HG02759 (cell line): ENCODE measurements around the gene MACF1.
"Not testable (repeated sequence)": the region's sequence is repeated elsewhere in the genome, so short reads cannot be mapped to it uniquely, and the experiment has no call there.

Experiments
- ATAC-seq: cut with Tn5 transposase; IDR thresholded peaks from one replicate; pipeline ENCODE4 v1.9.1; 2021; ENCODE audit warnings: mild to moderate bottlenecking, moderate library complexity; ENCODE audit not compliant: unreplicated experiment

The MACF1 gene

DNA sequence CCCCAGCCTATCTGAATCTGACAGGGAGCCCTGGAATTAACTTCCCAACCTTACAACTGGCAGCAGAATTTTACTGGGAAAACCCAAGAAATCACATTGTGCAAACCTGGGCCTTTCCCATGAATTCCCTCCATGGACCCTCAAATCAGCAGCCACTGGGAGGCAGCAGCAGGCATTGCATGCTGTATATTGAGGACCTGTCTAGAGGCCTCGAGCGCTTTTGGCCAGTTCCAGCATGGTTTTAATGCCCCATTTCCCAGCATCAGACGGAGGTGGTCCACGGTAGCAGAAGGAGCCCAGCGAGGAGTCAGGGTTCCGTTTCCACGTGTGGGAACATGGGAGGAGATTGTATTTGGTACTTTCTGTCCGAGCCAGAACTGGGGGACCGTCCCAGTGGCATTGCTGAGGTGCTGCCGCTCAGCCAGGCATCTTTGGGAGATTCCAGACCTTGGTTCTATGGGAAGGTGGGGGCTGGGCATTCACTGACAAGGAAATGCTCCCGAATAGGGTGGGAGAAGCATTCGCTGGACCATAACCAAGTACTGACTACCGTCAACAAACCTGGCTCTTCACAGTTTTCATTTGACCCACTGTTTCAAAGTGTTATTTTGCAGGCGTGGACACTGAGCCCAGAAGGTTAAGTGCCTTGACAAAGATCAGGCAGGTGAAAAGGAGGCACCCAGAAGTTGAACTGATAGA is 302.9 kb downstream of the MACF1 start:
- ATAC-seq, result no peak

GRCh38 chr1:39508266-39508665 is 303.8 kb downstream of the MACF1 start:
- no peak for ATAC-seq

- peak; percentile 15 for ATAC-seq
These were observed 304.4 kb downstream of the MACF1 start for GRCh38 chr1:39508857-39509305.

DNA sequence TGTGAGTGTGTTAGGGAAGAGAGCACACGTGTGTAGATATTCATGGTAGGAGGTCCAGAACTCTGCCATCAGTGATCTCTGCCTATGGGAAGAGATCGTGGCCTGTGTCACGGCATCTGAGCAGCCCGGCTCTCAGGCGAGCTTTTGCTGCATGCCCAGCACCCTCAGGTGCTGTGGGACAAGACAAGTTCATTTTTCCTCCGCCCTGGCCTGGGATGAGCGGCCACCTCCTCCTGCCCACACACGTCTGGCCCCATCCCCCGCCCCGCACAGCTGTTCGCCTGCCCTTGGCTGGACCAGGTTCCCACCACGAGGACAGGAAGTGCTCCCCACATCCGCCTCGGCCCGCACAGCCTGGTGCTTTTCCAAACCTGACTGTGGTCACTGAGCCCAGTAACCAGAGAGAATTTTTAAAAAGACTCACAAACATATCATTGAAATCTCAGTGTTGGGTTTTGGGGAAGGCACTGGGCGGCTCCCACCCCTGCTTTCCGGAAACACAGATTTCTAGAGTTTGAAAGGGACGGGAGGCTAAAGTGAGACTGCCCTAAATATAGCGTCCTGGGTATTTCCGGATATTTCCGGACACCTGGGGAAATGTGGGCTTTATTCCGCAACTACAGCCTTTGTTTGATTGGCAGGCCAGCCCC is 305.0 kb downstream of the MACF1 start:
- ATAC-seq, result peak; percentile 56

- ATAC-seq, result not testable (repeated sequence)
These were observed 306.2 kb downstream of the MACF1 start for GRCh38 chr1:39510570-39511186.

- not testable (repeated sequence) for ATAC-seq
These were observed 307.0 kb downstream of the MACF1 start for GRCh38 chr1:39511477-39511876.

DNA sequence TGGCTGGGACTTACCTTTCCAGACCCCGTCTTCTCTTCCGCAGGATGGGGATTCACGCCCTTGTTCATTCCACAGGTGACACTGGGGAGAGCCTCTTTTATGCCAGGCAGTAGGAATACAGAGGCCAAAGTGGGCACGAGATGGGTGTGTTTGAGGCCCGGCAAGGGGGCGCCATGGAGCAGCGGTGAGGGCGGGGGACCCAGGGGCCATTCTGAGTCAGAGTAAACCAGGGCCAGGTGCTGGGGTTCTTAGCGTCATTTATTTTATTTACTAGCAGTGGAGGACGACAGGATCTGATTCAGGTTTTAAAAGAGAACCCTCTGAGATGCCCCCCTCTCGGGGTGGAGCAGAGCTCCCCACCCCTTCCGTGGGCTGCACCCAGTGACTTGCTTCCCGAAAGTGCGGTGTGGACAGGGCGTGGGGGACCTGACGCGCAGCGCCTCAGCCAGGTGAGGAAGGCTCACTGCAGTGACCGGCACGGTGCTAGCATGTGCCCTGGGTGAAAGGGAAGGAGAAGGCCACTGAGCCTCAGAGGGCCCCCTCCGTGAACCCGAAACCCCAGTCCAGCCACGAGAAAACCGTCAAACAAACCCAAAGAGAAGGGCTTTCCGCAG is 307.8 kb downstream of the MACF1 start:
- ATAC-seq, result not testable (repeated sequence)

- not testable (repeated sequence) for ATAC-seq
These were observed 310.2 kb downstream of the MACF1 start for GRCh38 chr1:39514710-39515124.

DNA sequence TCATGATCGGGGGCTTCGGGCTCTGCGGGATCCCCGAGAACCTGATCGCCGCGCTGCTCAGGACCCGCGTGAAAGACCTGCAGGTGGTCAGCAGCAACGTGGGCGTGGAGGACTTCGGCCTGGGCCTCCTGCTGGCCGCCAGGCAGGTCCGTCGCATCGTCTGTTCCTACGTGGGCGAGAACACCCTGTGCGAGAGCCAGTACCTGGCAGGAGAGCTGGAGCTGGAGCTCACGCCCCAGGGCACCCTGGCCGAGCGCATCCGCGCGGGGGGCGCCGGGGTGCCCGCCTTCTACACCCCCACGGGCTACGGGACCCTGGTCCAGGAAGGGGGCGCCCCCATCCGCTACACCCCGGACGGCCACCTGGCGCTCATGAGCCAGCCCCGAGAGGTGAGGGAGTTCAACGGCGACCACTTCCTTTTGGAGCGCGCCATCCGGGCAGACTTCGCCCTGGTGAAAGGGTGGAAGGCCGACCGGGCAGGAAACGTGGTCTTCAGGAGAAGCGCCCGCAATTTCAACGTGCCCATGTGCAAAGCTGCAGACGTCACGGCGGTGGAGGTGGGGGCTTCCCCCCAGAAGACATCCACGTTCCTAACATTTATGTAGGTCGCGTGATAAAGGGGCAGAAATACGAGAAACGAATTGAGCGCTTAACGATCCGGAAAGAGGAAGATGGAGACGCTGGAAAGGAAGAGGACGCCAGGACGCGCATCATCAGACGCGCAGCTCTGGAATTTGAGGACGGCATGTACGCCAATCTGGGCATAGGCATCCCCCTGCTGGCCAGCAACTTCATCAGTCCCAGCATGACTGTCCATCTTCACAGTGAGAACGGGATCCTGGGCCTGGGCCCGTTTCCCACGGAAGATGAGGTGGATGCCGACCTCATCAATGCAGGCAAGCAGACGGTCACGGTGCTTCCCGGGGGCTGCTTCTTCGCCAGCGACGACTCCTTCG is 310.9 kb downstream of the MACF1 start:
- not testable (repeated sequence) for ATAC-seq

DNA sequence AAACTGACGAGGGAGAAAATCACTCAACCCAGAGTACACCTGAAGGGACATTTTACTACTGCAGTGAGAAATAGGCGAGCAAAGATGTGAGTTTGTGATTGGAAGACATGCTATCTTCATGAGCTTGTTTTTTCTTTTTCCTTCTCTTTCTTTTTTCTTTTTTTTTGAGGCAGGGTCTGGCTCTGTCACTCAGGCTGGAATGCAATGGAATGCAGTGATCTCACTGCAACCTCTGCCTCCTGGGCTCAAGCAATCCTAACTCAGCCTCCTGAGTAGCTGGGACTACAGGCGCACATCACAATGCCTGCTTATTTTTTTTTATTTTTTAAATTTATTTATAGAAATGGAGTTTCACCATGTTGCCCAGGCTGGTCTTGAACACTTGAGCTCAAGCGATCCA is 312.3 kb downstream of the MACF1 start:
- ATAC-seq, result not testable (repeated sequence)

- not testable (repeated sequence) for ATAC-seq
These were observed 313.4 kb downstream of the MACF1 start for GRCh38 chr1:39517936-39518335.

- ATAC-seq, result not testable (repeated sequence)
These were observed 314.9 kb downstream of the MACF1 start for GRCh38 chr1:39519376-39519775.

- not testable (repeated sequence) for ATAC-seq
These were observed 317.7 kb downstream of the MACF1 start for GRCh38 chr1:39522221-39522620.

- no peak for ATAC-seq
These were observed 318.4 kb downstream of the MACF1 start for GRCh38 chr1:39522661-39523567.

DNA sequence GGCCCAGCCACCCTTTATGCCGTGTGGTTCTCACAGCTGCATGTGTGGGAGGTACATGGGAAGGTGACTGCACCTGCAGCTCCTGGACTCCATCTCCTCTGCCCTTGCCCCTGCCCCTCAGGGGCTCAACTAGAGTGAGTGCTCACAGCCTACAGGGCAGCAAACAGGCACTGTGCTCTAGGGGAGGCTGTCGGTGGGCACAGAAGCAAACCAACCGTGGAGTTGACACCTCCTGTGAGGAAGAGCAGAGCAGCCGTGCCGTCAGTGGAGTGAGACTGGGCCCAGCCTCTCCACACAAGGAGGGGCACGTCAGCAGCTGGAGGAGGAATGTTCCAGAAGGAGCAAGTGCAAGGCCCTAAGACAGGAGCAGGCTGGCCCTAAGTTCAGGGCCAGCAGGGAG is 319.7 kb downstream of the MACF1 start:
- no peak for ATAC-seq

DNA sequence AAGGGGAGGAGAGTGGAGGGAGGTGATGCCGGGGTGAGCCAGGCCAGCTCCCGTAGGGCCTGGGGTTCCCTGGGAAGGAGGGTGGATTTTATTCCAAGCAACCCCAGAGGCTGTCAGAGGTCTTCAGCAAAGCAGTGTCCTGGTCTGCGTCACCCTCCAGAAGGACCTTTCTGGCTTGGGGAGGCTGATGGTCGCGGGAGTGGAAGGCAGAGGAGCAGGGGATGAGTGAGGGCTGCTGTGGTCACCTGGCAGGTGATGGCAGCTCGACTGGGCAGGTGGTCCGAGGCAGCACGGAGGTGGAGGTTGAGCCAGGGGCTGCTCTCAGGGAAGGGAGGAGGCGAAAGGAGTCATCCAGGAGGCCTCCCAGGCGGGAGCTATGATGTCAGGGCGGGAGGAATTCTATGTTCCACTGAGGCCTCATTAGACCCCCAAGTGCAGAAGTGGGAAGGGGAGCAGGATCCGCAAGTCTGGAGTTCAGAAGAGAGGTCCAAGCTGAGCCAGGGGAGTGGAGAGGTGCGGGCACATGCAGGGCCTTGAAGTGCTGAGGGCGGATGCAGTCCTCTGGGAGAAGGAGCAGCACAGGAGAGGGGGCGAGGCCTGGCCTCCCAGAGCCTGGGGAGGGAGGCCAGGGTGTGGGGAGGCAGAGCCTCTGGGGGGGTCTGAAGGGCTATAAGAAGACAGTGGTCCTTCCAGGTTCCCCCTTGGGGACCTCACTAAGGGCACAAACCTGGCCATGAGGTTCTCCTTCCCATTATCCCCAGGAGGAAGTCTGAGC is 320.3 kb downstream of the MACF1 start:
- ATAC-seq, result no peak

DNA sequence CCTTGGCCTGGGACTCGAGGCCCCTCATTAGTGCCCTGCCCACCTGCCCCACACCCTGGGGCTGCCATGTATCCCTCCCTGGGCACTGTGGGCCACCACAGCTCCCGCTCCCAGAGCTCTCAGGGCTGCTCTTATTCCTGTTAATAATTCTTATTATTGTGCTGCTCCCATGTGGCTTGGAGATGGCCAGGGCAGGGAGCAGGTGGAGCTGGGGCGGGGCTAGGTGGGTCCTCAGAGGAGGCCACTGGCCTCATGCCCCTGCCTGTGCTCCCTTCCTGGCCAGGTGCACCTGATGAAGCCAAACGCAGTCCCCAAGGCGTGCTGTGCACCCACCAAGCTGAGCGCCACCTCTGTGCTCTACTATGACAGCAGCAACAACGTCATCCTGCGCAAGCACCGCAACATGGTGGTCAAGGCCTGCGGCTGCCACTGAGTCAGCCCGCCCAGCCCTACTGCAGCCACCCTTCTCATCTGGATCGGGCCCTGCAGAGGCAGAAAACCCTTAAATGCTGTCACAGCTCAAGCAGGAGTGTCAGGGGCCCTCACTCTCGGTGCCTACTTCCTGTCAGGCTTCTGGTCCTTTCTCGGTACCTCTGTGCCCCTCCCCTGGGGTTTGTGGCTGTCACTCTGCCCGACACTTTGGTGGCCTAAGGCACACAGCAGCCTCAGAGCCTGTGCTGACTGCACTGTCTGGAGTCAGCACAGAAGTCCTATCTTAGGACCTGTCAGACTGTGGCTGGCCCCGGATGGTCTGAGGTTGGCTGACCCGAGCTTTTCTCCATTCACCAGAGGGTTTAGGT is 321.1 kb downstream of the MACF1 start:
- ATAC-seq, result peak; percentile 92
